GM12873 (cell line): Measurements from ENCODE around the gene SF3B2.

ENCODE experiments used
- CTCF ChIP-seq: IDR thresholded peaks from 2 replicates; pipeline ENCODE4 v1.5.1; 2012; ENCODE audit warnings: low read depth, mild to moderate bottlenecking, moderate library complexity, low read length, control low read depth; ENCODE audit not compliant: insufficient read depth; ENCODE audit errors: missing control alignments

SF3B2 gene

DNA sequence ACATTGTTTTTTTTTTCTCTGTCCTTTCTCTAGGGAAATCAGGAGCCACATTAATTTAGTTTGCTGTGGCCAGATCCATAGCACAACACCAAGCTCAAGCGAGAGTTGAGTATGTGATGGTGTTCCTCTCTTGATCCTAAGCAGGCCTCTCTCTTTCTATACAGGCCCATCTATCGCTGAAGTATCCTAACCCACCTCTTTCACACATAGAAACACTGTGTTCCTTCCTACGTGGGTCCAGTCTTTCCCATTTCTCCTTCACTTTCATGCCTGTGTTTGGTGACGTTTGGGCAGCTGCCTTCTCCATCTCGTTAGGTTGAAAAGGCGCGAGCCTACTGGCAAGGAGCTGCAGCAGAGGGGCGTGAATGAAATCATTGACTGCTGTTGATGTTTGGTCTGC is 20.4 kb downstream of the SF3B2 start:
- no peak for TF ChIP-seq CTCF

DNA sequence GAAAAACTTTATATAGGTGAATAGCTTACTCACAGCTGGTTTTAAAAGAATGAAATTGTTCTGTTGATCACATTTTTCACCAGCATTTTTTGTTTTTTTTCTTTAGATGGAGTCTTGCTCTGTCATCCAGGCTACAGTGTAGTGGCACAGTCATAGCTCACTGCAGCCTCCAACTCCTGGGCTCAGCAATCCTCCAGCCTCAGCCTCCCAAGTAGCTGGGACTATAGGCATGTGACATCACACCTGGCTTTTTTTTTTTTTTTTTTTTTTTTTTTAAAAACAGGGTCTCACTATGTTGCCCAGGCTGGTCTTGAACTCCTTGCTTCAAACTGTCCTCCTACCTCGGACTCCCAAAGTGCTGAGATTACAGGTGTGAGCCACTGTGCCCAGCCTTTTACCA is 21.5 kb downstream of the SF3B2 start:
- TF ChIP-seq CTCF: no peak

DNA sequence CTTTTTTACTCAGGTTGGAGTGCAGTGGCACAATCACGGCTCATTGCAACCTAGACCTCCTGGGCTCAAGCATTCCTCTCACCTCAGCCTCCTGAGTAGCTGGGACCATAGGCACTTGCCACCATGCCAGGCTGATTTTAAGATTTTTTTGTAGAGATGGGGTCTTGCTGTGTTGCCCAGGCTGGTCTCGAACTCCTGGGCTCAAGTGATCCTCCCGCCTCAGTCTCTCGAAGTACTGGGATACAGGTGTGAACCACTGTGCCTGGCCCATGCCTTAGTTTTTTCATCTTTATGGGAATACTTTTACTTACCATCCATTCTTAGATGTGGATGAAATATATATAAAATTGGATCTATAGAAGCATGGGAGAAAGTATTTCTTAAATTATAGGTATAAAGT is 23.1 kb downstream of the SF3B2 start:
- TF ChIP-seq CTCF: no peak

GRCh38 chr11:66076561-66076960 is 24.4 kb downstream of the SF3B2 start:
- no peak for TF ChIP-seq CTCF

GRCh38 chr11:66077927-66078326 is 25.8 kb downstream of the SF3B2 start:
- TF ChIP-seq CTCF: no peak

DNA sequence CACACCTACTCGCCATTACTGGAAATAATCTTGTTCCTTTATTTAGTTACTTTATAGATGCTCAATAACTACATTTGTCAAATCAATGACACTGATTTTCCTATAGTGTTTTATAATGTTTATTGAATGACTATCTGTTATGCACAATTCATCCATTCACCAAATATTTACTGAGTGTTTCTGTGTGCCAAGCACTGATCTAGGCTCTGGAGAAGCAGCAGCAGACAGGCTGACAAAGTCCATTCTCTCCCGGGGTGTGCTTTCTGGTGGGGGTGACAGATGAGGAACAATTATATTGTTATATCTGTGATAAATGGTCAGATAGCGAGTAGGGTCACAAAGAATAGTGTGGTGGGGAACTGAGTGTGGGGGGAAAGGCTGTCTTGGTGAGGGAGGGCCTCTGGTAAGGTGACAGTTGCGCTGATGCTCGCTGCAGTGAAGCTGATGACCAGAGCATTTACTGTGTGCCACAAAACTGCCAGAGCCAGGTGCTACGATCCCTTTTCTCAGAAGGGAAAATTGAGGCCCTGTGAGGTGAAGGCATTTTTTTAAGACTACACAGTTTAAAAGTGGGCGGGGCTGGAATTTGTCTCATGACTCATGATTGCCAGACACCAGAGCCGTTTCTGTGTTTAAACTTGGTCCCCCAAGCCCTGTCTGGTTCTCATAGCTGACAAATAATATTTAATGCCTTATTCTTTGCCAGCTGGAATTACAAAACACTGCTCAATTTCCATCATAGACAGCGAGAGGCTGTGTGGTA is 28.1 kb downstream of the SF3B2 start:
- TF ChIP-seq CTCF: no peak

GRCh38 chr11:66081505-66081904 is 29.3 kb downstream of the SF3B2 start:
- TF ChIP-seq CTCF: no peak
